Naive B cell (primary cell): ENCODE data around the gene TCFL5. TPM values are rescaled to one million over a fixed set of nuclear protein-coding genes. Genes with fewer than 3 reads are reported as not detected.
A peak's percentile ranks its signal among the peaks of the same experiment; 100 is the strongest.
"Not testable (repeated sequence)": the region's sequence is repeated elsewhere in the genome, so short reads cannot be mapped to it uniquely, and the experiment has no call there.

ENCODE experiments used
- ATAC-seq, 2 donors: fragments of 150-1000 bp; cut with Tn5 transposase; 2 replicates each; pipeline ENCODE4 v1.10.0; 2021; ENCODE audit warnings: low read depth in 2 of 2, mild to moderate bottlenecking in 2 of 2, moderate library complexity in 2 of 2
- DNase-seq: peaks from one replicate; pipeline ENCODE4 v3.0.0; 2022
- H3K27ac Mint-ChIP-seq, 6 donors: one replicate each; pipeline ENCODE4 v1.8.0; 2020 to 2022; ENCODE audit warnings: mild to moderate bottlenecking in 6 of 6, mixed read lengths in 6 of 6, moderate library complexity in 5 of 6, inconsistent platforms in 2 of 6
- H3K27me3 Mint-ChIP-seq, 3 donors: one replicate each; pipeline ENCODE4 v1.8.0; 2021 to 2022; ENCODE audit warnings: mixed read lengths in 3 of 3, mild to moderate bottlenecking in 1 of 3
- H3K36me3 Mint-ChIP-seq, 2 donors: one replicate each; pipeline ENCODE4 v1.8.0; 2020 to 2022; ENCODE audit warnings: mixed read lengths in 2 of 2, inconsistent platforms in 1 of 2, mild to moderate bottlenecking in 1 of 2
- H3K4me1 Mint-ChIP-seq, 3 donors: one replicate each; pipeline ENCODE4 v1.8.0; 2020 to 2022; ENCODE audit warnings: mixed read lengths in 3 of 3, inconsistent platforms in 1 of 3, mild to moderate bottlenecking in 1 of 3, moderate library complexity in 1 of 3
- H3K4me3 Mint-ChIP-seq, 8 donors: one replicate each; pipeline ENCODE4 v1.8.0; 2020 to 2022; ENCODE audit warnings: mild to moderate bottlenecking in 8 of 8, mixed read lengths in 8 of 8, moderate library complexity in 8 of 8, inconsistent platforms in 2 of 8
- H3K9me3 Mint-ChIP-seq, 7 donors: one replicate each; pipeline ENCODE4 v1.8.0; 2020 to 2022; ENCODE audit warnings: mixed read lengths in 7 of 7, mild to moderate bottlenecking in 5 of 7, inconsistent platforms in 2 of 7, moderate library complexity in 1 of 7
- polyA plus RNA-seq, 6 donors: library from polyadenylated mRNA; unstranded; fragments of 300-500 nt; fragmentation: Illumina TruSeq; gene quantifications; one replicate each; pipeline ENCODE4 v1.2.3, GENCODE V29; 2021; ENCODE audit warnings: low read depth in 6 of 6

Gene TCFL5
- polyA plus RNA-seq, 6 donors from 2014 or later, result 0.51 to 2.0 (median 1.2) TPM

DNA sequence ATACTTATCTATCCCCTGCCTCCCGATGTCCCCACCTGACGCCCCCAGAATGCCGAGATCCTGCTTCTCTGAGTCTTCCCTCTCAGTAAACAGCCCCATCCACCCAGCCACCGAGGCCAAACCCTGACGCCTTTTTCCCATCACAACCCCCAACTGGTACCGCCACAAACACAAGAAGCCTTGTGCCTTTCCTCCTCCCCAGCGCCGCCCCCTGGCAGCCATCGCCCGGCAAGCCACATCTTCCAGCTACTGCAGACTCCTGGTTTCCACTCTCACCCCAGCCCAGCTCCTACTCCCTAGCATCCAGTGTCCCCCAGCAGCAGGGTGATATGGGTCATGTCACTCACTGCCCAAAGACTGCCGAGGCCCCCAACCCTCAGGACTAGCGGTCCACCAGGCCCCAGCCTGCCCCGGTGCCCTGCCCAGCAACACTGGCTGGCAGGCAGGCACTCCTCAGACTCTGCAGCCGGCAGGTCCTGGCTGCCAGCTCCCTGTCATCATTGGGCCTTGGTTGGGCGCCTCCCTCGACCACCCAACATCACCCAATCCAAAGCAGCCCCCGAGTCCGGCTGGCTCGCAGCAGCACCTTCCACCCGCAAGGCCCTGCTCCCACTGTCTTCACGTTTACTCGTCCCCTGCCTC, 11.2 kb downstream of the TCFL5 start:
- Mint-ChIP-seq H3K36me3 (peaks cover 0 to 18% of the 10 kb centered on the region in 2 donors), H3K9me3 (no peaks in the 10 kb centered on the region), H3K27ac (peak overlapping the region in 3 of 6 donors; percentile 65 to 87 (median 86)), H3K4me1 (peaks cover 0 to 7% (median 3%) of the 10 kb centered on the region in 3 donors), H3K27me3 (no peaks in the 10 kb centered on the region), H3K4me3 (no peak overlapping the region)
- ATAC-seq (no peak), DNase-seq (no peak)

DNA sequence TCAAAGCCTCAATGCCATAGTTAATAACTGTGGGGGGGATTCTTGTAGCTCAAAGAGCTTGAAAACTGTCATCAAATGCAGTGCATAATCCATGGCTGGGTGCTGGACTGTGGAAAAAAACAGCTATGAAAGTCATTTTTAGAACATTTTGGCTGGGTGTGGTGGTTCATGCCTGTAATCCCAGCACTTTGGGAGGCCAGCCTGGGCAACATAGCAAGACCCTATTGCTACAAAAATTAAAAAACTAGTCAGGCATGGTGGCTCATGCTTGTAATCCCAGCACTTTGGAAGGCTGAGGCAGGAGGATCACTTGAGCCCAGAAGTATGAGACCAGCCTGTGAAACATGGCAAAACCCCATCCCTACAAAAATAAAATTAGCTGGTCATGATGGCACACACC, 12.2 kb downstream of the TCFL5 start:
- no peak for DNase-seq
- ATAC-seq, result no peak
- Mint-ChIP-seq H3K27me3 (no peaks in the 10 kb centered on the region), H3K9me3 (no peaks in the 10 kb centered on the region), H3K4me1 (peaks cover 0 to 7% (median 3%) of the 10 kb centered on the region in 3 donors), H3K27ac (no peak overlapping the region), H3K36me3 (peaks cover 0 to 18% of the 10 kb centered on the region in 2 donors), H3K4me3 (no peak overlapping the region)

DNA sequence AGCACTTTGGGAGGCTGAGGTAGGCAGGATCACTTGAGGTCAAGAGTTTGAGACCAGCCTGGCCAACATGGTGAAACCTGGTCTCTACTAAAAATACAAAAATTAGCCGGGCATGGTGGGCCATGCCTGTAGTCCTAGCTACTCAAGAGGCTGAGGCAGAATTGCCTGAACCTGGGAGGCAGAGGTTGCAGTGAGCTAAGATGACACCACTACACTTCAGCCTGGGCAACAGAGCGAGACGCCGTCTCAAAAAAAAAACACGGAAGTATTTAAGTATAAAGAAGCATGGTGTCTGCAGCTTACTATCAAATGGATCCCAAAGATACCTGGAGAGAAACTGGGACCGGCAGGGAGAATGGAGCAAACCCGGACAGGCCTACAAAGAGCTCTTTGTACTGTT, 12.7 kb downstream of the TCFL5 start:
- peaks cover 0 to 15% of the 10 kb centered on the region in 2 donors for H3K36me3 Mint-ChIP-seq
- not testable (repeated sequence) for DNase-seq, H3K27me3 Mint-ChIP-seq, H3K9me3 Mint-ChIP-seq, H3K4me3 Mint-ChIP-seq, H3K4me1 Mint-ChIP-seq, ATAC-seq
- peak overlapping the region in 1 of 6 donors; percentile 32 for H3K27ac Mint-ChIP-seq

DNA sequence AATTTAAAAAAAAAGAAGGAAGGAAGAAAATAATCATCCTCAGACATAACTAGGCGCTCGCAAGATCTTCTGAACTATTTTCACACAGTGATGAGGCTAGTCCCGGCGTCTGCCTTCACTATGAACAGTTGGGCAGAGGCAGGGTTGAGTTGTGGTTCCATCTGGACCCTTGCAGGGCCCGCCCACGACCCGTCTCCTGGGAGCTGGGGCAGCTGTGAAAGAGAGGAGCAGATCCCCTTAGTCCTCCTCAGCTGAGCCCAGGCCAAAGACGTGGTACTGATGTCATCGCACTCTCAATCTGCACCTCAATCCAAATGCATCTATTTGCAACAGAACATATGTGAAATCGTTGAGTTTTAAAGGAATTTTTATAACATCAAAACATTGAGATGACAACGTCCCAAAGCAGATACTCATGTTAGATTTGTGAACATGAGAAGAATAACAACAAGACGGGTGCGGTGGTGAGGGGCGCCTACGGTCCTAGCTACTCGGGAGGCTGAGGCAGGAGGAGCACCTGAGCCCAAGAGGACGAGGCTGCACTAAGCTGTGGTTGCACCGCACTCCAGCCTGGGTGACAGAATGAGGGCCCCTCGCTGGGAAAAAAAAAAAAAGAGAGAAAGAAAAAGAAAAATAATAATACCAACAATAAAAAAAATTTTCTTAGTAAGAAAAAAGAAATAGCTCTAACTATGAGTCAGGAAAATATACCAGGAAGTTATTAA, 15.3 kb downstream of the TCFL5 start:
- peaks cover 0 to 5% of the 10 kb centered on the region in 2 donors for H3K36me3 Mint-ChIP-seq
- H3K27me3 Mint-ChIP-seq, result no peaks in the 10 kb centered on the region
- H3K9me3 Mint-ChIP-seq, result no peaks in the 10 kb centered on the region
- peak overlapping the region in 1 of 6 donors; percentile 81 for H3K27ac Mint-ChIP-seq
- H3K4me3 Mint-ChIP-seq, result no peak overlapping the region
- no peak for ATAC-seq
- no peak for DNase-seq
- H3K4me1 Mint-ChIP-seq, result peaks cover 0 to 3% (median 1%) of the 10 kb centered on the region in 3 donors

DNA sequence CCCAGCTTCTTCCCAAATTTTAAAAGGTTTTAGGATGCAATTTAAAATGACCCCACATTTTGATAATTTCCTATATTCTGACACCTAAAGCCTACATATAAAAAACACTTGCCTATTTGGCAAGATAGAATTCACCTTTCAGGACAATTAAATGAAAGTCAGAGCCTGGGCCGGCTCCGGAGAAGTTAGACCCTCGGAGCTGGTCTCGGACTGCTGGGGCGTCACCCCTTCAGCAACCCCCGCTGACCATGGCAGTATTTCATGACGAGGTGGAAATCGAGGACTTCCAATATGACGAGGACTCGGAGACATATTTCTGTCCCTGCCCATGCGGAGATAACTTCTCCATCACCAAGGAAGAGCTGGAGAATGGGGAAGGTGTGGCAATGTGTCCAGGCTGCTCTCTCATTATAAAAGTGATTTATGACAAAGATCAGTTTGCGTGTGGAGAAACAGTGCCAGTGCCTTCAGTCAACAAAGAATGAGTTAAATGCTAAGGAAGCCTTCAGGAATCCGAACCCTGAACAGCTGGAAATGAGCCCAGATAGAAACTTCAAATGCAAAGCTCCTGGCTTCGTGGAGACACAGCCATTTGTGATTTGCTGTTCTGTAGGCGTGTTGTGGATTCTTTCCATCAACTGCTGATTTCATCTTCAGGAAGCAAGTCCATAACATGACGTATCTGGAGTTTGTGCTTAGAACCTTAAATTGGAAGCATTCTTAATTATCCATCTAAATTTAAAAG, 16.0 kb downstream of the TCFL5 start:
- Mint-ChIP-seq H3K27ac (no peak overlapping the region), H3K36me3 (peaks cover 0 to 5% of the 10 kb centered on the region in 2 donors), H3K4me3 (no peak overlapping the region), H3K9me3 (no peaks in the 10 kb centered on the region), H3K27me3 (no peaks in the 10 kb centered on the region), H3K4me1 (peaks cover 0 to 3% (median 1%) of the 10 kb centered on the region in 3 donors)
- no peak for ATAC-seq
- no peak for DNase-seq

DNA sequence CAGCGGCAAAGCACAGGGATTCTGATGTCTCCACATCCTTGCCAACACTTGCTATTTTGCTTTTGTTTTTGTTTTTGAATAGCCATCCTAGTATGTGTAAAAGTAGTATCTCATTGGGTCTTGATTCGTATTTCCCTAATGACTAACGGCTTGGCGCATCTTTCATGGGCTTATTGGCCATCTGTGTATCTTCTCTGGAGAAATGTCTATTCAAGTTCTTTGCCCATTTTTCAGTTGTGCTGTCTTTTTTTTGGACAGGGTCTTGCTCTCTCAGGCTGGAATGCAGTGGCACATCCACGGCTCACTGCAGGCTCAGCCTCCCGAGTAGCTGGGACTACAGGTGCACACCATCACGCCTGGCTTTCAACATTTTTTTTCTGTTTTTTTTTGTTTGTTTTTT, 17.4 kb downstream of the TCFL5 start:
- Mint-ChIP-seq H3K36me3 (peaks cover 0 to 5% of the 10 kb centered on the region in 2 donors), H3K27me3 (no peaks in the 10 kb centered on the region), H3K4me1 (peaks cover 0 to 3% (median 1%) of the 10 kb centered on the region in 3 donors), H3K4me3 (no peak overlapping the region), H3K27ac (no peak overlapping the region), H3K9me3 (no peaks in the 10 kb centered on the region)
- ATAC-seq, result no peak
- DNase-seq, result no peak

DNA sequence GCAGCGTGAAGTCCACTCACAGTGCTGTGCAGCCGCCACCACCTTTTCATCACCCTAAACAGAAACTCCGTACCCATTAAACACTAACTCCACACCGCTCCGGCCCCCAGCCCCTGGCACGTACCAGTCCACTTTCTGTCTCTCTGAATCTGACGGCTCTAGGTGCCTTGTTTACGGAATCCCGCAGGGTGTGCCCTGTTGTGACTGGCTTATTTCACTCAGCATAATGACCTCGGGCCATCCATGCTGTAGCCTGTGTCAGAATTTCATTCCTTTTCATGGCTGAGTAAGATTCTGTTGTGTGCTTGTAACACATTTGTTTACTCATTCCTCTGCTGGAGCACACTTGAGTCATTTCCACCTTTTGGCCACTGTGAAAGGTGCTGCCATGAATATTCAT, 18.0 kb downstream of the TCFL5 start:
- Mint-ChIP-seq H3K4me1 (peaks cover under 1 to 3% (median 1%) of the 10 kb centered on the region in 3 donors), H3K27me3 (no peaks in the 10 kb centered on the region), H3K36me3 (peaks cover 0 to 5% of the 10 kb centered on the region in 2 donors), H3K9me3 (no peaks in the 10 kb centered on the region), H3K4me3 (no peak overlapping the region), H3K27ac (no peak overlapping the region)
- no peak for DNase-seq
- ATAC-seq, result no peak

DNA sequence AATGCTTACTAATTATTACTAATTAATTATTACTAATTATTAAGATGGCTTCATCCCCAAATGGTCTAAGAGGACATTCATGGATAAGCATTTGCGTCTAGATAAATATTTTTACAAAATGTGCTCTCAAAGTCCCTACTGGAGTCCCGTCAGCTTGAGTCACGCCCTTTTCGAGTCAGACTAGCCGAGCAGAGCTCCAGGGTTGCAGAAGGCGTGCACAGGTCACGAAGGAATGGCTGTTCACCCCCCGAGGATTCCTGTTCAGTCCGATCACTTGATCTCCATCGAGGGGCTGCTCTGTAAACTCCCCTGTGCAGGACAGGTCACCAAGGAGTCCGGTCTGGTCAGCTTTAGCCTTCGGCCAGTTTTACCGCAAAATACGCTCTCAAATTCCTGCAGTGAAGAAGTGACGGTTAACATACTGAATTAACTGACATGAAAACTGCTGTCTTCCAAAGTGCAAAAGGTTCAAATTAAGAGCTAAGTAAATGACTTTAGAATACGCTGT, 19.9 kb downstream of the TCFL5 start:
- DNase-seq, result no peak
- H3K27me3 Mint-ChIP-seq, result no peaks in the 10 kb centered on the region
- no peak for ATAC-seq
- no peak overlapping the region for H3K27ac Mint-ChIP-seq
- H3K4me3 Mint-ChIP-seq, result no peak overlapping the region
- H3K4me1 Mint-ChIP-seq, result peaks cover 3 to 18% (median 17%) of the 10 kb centered on the region in 3 donors
- H3K36me3 Mint-ChIP-seq, result peaks cover 0 to 5% of the 10 kb centered on the region in 2 donors
- H3K9me3 Mint-ChIP-seq, result no peaks in the 10 kb centered on the region

DNA sequence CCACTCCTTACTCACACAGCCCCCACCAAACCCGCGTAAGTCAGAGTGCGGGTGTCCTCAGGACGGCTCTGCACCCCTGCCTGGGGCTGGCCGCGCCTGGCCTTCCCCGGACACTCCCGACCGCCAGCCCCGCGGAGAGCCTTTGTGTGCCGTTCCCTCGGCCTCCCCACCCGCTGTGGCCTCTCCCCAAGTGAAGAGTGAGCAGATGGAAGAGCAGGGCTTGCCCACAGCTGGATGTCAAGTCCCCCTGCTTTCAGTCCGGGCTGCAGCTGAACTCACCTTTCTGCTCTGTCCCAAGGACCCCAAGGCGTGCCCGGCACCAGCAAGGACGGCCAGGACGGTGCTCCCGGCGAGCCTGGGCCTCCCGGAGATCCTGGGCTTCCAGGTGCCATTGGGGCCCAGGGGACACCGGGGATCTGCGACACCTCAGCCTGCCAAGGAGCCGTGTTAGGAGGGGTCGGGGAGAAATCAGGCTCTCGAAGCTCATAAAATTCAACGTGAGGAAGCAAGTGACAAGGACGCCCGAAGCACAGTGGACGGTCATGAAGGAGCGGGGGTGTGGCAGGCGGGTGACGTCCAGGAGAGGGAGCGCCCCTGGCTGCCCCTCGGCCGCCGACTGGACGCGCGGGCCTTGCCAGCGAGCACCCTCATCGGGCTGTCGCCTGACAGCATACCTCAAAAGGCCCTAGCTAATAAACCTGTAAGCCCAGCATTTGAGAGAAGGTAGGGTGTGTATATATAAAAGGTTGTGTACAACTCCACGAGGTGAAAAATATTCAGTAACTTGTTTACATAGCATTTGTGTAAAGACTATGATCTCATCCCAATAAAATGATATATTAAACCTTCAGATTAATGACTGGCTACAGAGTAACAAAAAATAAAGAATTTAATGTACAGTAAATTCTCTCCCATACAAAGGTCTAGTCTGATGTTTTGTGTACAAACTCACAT, 21.1 kb downstream of the TCFL5 start:
- no peaks in the 10 kb centered on the region for H3K27me3 Mint-ChIP-seq
- H3K27ac Mint-ChIP-seq, result peak overlapping the region in 2 of 6 donors; percentile 82 to 84
- ATAC-seq (no peak), DNase-seq (no peak)
- H3K4me1 Mint-ChIP-seq, result peaks cover 3 to 23% (median 18%) of the 10 kb centered on the region in 3 donors
- peaks cover 0 to 1% of the 10 kb centered on the region in 2 donors for H3K36me3 Mint-ChIP-seq
- H3K4me3 Mint-ChIP-seq, result no peak overlapping the region
- no peaks in the 10 kb centered on the region for H3K9me3 Mint-ChIP-seq

DNA sequence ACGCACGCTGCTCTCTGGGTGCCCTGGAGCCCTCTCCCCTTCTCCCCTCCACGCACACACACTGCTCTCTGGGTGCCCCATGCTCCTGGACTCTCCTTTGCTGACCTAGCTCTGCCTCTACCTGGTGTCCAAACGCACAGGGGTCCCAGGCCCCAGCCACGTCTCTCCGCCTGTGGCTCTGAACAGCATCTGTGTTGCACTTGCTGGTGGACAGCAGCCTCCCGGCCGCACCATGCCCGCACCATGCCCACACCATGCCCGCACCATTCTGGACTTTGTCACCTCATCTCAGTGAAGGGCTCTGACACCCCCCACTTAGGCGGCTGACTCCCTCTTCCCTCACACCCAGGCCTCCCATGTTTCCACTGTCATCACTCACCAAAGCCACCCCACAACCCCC, 21.8 kb downstream of the TCFL5 start:
- H3K4me1 Mint-ChIP-seq, result peaks cover 3 to 27% (median 18%) of the 10 kb centered on the region in 3 donors
- H3K27ac Mint-ChIP-seq, result peak overlapping the region in 5 of 6 donors; percentile 28 to 94 (median 86)
- ATAC-seq (no peak), DNase-seq (no peak)
- no peak overlapping the region for H3K4me3 Mint-ChIP-seq
- H3K9me3 Mint-ChIP-seq, result no peaks in the 10 kb centered on the region
- H3K27me3 Mint-ChIP-seq, result no peaks in the 10 kb centered on the region
- no peaks in the 10 kb centered on the region for H3K36me3 Mint-ChIP-seq

DNA sequence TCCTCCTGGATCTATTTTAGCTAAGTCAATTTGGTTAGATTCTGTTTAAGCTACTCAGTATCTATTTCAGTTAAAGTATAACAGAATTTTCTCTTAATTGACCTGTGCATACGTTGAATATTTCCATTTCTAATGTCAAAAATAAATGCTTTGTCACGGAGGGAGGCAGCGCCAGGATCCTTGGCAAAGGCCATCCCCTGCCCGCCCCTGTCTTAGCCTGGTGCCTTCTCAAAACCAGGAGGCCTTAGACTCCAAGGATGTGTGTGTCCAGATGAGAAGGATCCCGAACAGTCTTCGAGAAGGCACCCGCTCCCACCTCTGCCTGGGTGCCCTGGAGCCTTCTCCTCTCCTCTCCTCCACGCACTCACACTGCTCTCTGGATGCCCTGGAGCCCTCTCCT, 22.4 kb downstream of the TCFL5 start:
- Mint-ChIP-seq H3K27ac (peak overlapping the region in 2 of 6 donors; percentile 92 to 99), H3K27me3 (no peaks in the 10 kb centered on the region), H3K9me3 (no peaks in the 10 kb centered on the region), H3K4me1 (peaks cover 3 to 27% (median 18%) of the 10 kb centered on the region in 3 donors), H3K36me3 (no peaks in the 10 kb centered on the region), H3K4me3 (no peak overlapping the region)
- no peak for ATAC-seq
- no peak for DNase-seq

DNA sequence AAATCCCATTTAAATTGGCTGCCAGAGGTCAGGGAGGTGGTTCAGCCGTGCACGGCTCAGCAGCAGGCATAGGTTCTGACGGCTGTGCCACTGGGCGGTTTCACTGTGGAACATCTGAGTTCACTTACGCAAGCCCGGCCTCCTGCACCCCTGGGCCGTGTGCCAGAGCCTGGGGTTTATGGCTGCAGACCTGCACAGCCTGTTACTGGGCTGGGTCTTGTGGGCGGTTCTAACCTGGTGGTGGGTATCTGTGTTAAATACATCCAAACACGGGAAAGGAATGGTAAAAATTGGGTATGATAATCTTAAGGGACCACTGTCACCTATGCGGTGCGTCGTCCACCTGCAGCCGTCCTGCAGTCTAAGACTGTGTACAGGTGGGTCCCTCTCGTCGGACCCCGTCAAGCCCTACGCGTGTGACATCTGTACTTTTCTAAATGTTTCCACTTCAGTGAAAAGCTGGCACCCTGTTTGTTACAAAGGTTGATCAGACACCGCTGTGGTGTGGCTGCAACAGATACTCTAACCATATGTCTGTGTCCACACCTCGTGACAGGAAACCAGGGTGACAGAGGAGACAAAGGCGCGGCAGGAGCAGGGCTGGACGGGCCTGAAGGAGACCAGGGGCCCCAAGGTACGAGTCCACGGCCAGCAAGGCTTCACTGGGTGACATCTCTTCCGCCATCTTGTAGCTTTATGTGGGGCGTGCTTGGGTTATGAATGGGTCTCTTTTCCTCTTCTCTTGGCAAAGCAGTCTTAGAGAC, 23.3 kb downstream of the TCFL5 start:
- H3K4me3 Mint-ChIP-seq, result peak overlapping the region; percentile 13 to 85 (median 51)
- peak overlapping the region; percentile 53 to 99 (median 95) for H3K27ac Mint-ChIP-seq
- H3K9me3 Mint-ChIP-seq, result no peaks in the 10 kb centered on the region
- DNase-seq (peak; percentile 77), ATAC-seq (peak; percentile 74 to 78)
- peaks cover 3 to 27% (median 19%) of the 10 kb centered on the region in 3 donors for H3K4me1 Mint-ChIP-seq
- H3K36me3 Mint-ChIP-seq, result no peaks in the 10 kb centered on the region
- H3K27me3 Mint-ChIP-seq, result no peaks in the 10 kb centered on the region
